Measurements from ENCODE around the gene KCMF1.

DNA sequence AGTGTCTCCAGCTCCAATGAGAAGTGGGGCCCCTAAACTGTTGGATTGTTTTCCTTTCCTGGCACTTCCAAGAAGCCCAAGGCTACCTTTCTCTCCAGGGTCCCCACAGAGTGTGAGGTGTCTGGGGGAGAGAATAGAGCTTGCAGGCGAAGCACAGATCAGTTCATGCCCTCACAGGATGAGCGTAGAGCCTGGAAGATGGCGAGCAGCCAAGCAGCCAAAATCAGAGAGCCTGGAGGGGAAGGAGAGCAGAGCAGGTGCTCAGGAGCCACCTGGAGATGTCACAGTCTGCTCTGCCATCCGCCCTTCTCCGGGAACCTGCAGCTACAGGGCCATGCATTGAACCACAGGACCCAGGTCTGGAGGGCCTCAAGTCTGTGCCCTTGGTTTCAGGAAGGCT, 107.6 kb downstream of the KCMF1 start:
- TF ChIP-seq, protein P1, sequence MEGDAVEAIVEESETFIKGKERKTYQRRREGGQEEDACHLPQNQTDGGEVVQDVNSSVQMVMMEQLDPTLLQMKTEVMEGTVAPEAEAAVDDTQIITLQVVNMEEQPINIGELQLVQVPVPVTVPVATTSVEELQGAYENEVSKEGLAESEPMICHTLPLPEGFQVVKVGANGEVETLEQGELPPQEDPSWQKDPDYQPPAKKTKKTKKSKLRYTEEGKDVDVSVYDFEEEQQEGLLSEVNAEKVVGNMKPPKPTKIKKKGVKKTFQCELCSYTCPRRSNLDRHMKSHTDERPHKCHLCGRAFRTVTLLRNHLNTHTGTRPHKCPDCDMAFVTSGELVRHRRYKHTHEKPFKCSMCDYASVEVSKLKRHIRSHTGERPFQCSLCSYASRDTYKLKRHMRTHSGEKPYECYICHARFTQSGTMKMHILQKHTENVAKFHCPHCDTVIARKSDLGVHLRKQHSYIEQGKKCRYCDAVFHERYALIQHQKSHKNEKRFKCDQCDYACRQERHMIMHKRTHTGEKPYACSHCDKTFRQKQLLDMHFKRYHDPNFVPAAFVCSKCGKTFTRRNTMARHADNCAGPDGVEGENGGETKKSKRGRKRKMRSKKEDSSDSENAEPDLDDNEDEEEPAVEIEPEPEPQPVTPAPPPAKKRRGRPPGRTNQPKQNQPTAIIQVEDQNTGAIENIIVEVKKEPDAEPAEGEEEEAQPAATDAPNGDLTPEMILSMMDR (IDR thresholded peaks at IDR 0.05; ENCODE audit: low read depth, low read length, missing input control) = no peak
- TF ChIP-seq GABPA (IDR thresholded peaks at IDR 0.05 in 1 of 2, conservative IDR thresholded peaks at IDR 0.05 in 1 of 2) (no peak), HNF4A (conservative IDR thresholded peaks at IDR 0.05) (no peak), EGR1 (IDR thresholded peaks at IDR 0.05; ENCODE audit: low read depth in 2 of 2) (no peak), YY1 (IDR thresholded peaks at IDR 0.05) (no peak), FOXA1 (IDR thresholded peaks at IDR 0.05) (no peak), RAD21 (IDR thresholded peaks at IDR 0.05) (no peak)
- TF ChIP-seq, protein P2, sequence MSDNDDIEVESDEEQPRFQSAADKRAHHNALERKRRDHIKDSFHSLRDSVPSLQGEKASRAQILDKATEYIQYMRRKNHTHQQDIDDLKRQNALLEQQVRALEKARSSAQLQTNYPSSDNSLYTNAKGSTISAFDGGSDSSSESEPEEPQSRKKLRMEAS (IDR thresholded peaks at IDR 0.05) = no peak
- TF ChIP-seq, protein P3, sequence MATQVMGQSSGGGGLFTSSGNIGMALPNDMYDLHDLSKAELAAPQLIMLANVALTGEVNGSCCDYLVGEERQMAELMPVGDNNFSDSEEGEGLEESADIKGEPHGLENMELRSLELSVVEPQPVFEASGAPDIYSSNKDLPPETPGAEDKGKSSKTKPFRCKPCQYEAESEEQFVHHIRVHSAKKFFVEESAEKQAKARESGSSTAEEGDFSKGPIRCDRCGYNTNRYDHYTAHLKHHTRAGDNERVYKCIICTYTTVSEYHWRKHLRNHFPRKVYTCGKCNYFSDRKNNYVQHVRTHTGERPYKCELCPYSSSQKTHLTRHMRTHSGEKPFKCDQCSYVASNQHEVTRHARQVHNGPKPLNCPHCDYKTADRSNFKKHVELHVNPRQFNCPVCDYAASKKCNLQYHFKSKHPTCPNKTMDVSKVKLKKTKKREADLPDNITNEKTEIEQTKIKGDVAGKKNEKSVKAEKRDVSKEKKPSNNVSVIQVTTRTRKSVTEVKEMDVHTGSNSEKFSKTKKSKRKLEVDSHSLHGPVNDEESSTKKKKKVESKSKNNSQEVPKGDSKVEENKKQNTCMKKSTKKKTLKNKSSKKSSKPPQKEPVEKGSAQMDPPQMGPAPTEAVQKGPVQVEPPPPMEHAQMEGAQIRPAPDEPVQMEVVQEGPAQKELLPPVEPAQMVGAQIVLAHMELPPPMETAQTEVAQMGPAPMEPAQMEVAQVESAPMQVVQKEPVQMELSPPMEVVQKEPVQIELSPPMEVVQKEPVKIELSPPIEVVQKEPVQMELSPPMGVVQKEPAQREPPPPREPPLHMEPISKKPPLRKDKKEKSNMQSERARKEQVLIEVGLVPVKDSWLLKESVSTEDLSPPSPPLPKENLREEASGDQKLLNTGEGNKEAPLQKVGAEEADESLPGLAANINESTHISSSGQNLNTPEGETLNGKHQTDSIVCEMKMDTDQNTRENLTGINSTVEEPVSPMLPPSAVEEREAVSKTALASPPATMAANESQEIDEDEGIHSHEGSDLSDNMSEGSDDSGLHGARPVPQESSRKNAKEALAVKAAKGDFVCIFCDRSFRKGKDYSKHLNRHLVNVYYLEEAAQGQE (IDR thresholded peaks at IDR 0.05) = no peak
- TF ChIP-seq, protein P4, sequence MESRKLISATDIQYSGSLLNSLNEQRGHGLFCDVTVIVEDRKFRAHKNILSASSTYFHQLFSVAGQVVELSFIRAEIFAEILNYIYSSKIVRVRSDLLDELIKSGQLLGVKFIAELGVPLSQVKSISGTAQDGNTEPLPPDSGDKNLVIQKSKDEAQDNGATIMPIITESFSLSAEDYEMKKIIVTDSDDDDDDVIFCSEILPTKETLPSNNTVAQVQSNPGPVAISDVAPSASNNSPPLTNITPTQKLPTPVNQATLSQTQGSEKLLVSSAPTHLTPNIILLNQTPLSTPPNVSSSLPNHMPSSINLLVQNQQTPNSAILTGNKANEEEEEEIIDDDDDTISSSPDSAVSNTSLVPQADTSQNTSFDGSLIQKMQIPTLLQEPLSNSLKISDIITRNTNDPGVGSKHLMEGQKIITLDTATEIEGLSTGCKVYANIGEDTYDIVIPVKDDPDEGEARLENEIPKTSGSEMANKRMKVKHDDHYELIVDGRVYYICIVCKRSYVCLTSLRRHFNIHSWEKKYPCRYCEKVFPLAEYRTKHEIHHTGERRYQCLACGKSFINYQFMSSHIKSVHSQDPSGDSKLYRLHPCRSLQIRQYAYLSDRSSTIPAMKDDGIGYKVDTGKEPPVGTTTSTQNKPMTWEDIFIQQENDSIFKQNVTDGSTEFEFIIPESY (IDR thresholded peaks at IDR 0.05) = no peak
- TF ChIP-seq, protein P5, sequence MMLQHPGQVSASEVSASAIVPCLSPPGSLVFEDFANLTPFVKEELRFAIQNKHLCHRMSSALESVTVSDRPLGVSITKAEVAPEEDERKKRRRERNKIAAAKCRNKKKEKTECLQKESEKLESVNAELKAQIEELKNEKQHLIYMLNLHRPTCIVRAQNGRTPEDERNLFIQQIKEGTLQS (IDR thresholded peaks at IDR 0.05) = no peak
